GM12891 (cell line): ENCODE data around the gene PPP2R5B.

Source experiments
- PAX5 ChIP-seq: IDR thresholded peaks from 2 replicates; pipeline ENCODE4 v1.6.1; 2011; ENCODE audit warnings: low read length, moderate library complexity, mild to moderate bottlenecking; ENCODE audit not compliant: insufficient read depth, severe bottlenecking
- POLR2A ChIP-seq: IDR thresholded peaks from 2 replicates; pipeline ENCODE4 v1.6.1; 2011; ENCODE audit warnings: low read depth, low read length, control low read depth
- POLR2AphosphoS5 ChIP-seq: IDR thresholded peaks from 2 replicates; pipeline ENCODE4 v1.6.1; 2011; ENCODE audit warnings: low read depth, low read length, control low read depth
- SPI1 ChIP-seq: IDR thresholded peaks from 2 replicates; pipeline ENCODE4 v1.6.1; 2011; ENCODE audit warnings: low read depth, low read length, control low read depth

GRCh38 chr11:64891215-64891848 lies 33.2 kb upstream of the PPP2R5B start:
- TF ChIP-seq POLR2AphosphoS5: no peak
- no peak for TF ChIP-seq PAX5
- TF ChIP-seq SPI1: no peak
- no peak for TF ChIP-seq POLR2A
